H1 (cell line): Measurements from ENCODE around the gene DHRS4. TPM values are rescaled to one million over a fixed set of nuclear protein-coding genes. Genes with fewer than 3 reads are reported as not detected.
"Not testable (repeated sequence)": the region's sequence is repeated elsewhere in the genome, so short reads cannot be mapped to it uniquely, and the experiment has no call there.

Source experiments
- CTCF ChIA-PET: fragments of 300-600 bp; sonication (Branson Sonifier 250); formaldehyde crosslinking; loops from one replicate; lab custom pipeline; 2021; ENCODE audit not compliant: partially characterized antibody; lab: Charles Lee
- POLR2A ChIA-PET: fragments of 300-600 bp; sonication (Branson Sonifier 250); formaldehyde crosslinking; loops from one replicate; lab custom pipeline; 2021; ENCODE audit warnings: inconsistent platforms; ENCODE audit not compliant: partially characterized antibody; lab: Charles Lee
- DNase-seq, 2 experiments: peaks; one replicate each; pipeline versions ENCODE4 v3.0.0 to v3.0.0-alpha.2; 2010 to 2022; ENCODE audit warnings: low spot score in 2 of 2, low read depth in 1 of 2, mixed read lengths in 1 of 2
- FAIRE-seq: peaks from 2 replicates; lab custom pipeline; 2011; peaks lifted over from hg19 to GRCh38; lab: Jason Lieb, UNC
- H2AFZ ChIP-seq: 2 replicates; pipeline ENCODE4 v1.8.1; 2012; ENCODE audit warnings: low read length, inconsistent platforms
- H2AK5ac ChIP-seq: 2 replicates; pipeline ENCODE4 v1.6.1; 2013; ENCODE audit warnings: low read depth, low read length
- H2BK120ac ChIP-seq: replicated peaks from 2 replicates; pipeline ENCODE3; 2013; ENCODE audit warnings: low read depth, low read length, inconsistent platforms
- H2BK12ac ChIP-seq: 2 replicates; pipeline ENCODE4 v1.6.1; 2013; ENCODE audit warnings: low read depth, low read length
- H2BK15ac ChIP-seq: 2 replicates; pipeline ENCODE4 v1.6.1; 2013; ENCODE audit warnings: low read length
- H2BK20ac ChIP-seq: 2 replicates; pipeline ENCODE4 v1.6.1; 2013; ENCODE audit warnings: low read length
- H2BK5ac ChIP-seq: 2 replicates; pipeline ENCODE4 v1.6.1; 2013; ENCODE audit warnings: low read depth, low read length
- H3K14ac ChIP-seq: 2 replicates; pipeline ENCODE4 v1.6.1; 2013; ENCODE audit warnings: inconsistent platforms; ENCODE audit not compliant: insufficient read length
- H3K18ac ChIP-seq: 2 replicates; pipeline ENCODE4 v1.6.1; 2013; ENCODE audit warnings: low read length; ENCODE audit errors: extremely low read depth
- H3K23ac ChIP-seq: 2 replicates; pipeline ENCODE4 v1.6.1; 2013; ENCODE audit warnings: inconsistent platforms; ENCODE audit not compliant: insufficient read length
- H3K23me2 ChIP-seq: 2 replicates; pipeline ENCODE4 v1.6.1; 2013; ENCODE audit warnings: low read depth, low read length
- H3K27ac ChIP-seq: 2 replicates; pipeline ENCODE4 v1.6.1; 2011; ENCODE audit warnings: low read depth, low read length, inconsistent platforms
- H3K27me3 ChIP-seq, 4 experiments: replicated peaks in 1 of 4; 1 replicate in 1 of 4; 2 replicates in 3 of 4; pipeline versions ENCODE4 v1.6.1 to v1.8.1; 2011 to 2013; ENCODE audit warnings: low read length in 3 of 4, mild to moderate bottlenecking in 3 of 4, inconsistent platforms in 2 of 4, mixed read lengths in 2 of 4, moderate library complexity in 1 of 4; ENCODE audit not compliant: control insufficient read depth in 3 of 4, insufficient read depth in 3 of 4; ENCODE audit errors: extremely low read depth in 1 of 4
- H3K36me3 ChIP-seq, 4 experiments: 2 replicates each; pipeline versions ENCODE4 v1.6.1 to v1.8.1; 2011 to 2013; ENCODE audit warnings: mild to moderate bottlenecking in 4 of 4, low read length in 3 of 4, moderate library complexity in 2 of 4, control low read depth in 1 of 4, inconsistent platforms in 1 of 4; ENCODE audit not compliant: insufficient read depth in 4 of 4, control insufficient read depth in 2 of 4
- H3K4ac ChIP-seq: replicated peaks from 2 replicates; pipeline ENCODE3; 2013; ENCODE audit warnings: low read length, low read depth, mixed read lengths, inconsistent platforms; ENCODE audit not compliant: insufficient read length
- H3K4me1 ChIP-seq, 4 experiments: replicated peaks in 1 of 4; 1 replicate in 1 of 4; 2 replicates in 3 of 4; pipeline versions ENCODE4 v1.6.1 to v1.8.1; 2011 to 2013; ENCODE audit warnings: low read length in 3 of 4, inconsistent platforms in 2 of 4, mixed read lengths in 1 of 4; ENCODE audit not compliant: insufficient read depth in 4 of 4, control insufficient read depth in 3 of 4
- H3K4me2 ChIP-seq, 2 experiments: 2 replicates each; pipeline versions ENCODE4 v1.6.1 to v1.8.1; 2011 to 2013; ENCODE audit warnings: low read depth in 2 of 2, low read length in 2 of 2, control low read depth in 1 of 2, inconsistent platforms in 1 of 2, mild to moderate bottlenecking in 1 of 2; ENCODE audit not compliant: insufficient read depth in 1 of 2
- H3K4me3 ChIP-seq, 4 experiments: fragments of 200-600, 300-600 bp in 1 of 4; sonication (generic), shearing (Covaris generic), sonication (Bioruptor Twin) in 1 of 4; 2 replicates each; pipeline versions ENCODE4 v1.5.1 to v1.8.1; 2011 to 2016; ENCODE audit warnings: low read length in 4 of 4, low read depth in 3 of 4, control low read depth in 2 of 4, inconsistent platforms in 2 of 4, mild to moderate bottlenecking in 2 of 4, mixed read lengths in 1 of 4, moderate library complexity in 1 of 4; ENCODE audit not compliant: insufficient read depth in 2 of 4; ENCODE audit errors: extremely low read depth in 1 of 4
- H3K56ac ChIP-seq: replicated peaks from 2 replicates; pipeline ENCODE3; 2013; ENCODE audit warnings: low read depth, mild to moderate bottlenecking, mixed read lengths, low read length, inconsistent platforms; ENCODE audit not compliant: insufficient read length
- H3K79me1 ChIP-seq: 2 replicates; pipeline ENCODE4 v1.6.1; 2013; ENCODE audit warnings: low read depth, low read length, control low read depth
- H3K79me2 ChIP-seq, 2 experiments: 2 replicates each; pipeline versions ENCODE4 v1.6.1 to v1.8.1; 2012 to 2013; ENCODE audit warnings: low read length in 2 of 2, mild to moderate bottlenecking in 2 of 2, inconsistent platforms in 1 of 2; ENCODE audit not compliant: insufficient read depth in 2 of 2, control insufficient read depth in 1 of 2
- H3K9ac ChIP-seq, 4 experiments: replicated peaks in 1 of 4; 1 replicate in 1 of 4; 2 replicates in 3 of 4; pipeline versions ENCODE4 v1.6.1 to v1.8.1; 2011 to 2013; ENCODE audit warnings: low read depth in 3 of 4, low read length in 3 of 4, control low read depth in 2 of 4, mild to moderate bottlenecking in 2 of 4, moderate library complexity in 2 of 4, inconsistent platforms in 1 of 4; ENCODE audit errors: extremely low read depth in 1 of 4
- H3K9me3 ChIP-seq, 2 experiments: 2 replicates each; pipeline versions ENCODE4 v1.6.1 to v1.8.1; 2012 to 2013; ENCODE audit warnings: mild to moderate bottlenecking in 2 of 2, moderate library complexity in 2 of 2, control low read depth in 1 of 2, inconsistent platforms in 1 of 2, low read depth in 1 of 2, low read length in 1 of 2, mixed read lengths in 1 of 2; ENCODE audit not compliant: insufficient read depth in 2 of 2
- H4K20me1 ChIP-seq, 2 experiments: replicated peaks in 1 of 2; 2 replicates each; pipeline versions ENCODE3 to v1.8.1; 2011 to 2013; ENCODE audit warnings: inconsistent platforms in 2 of 2, low read length in 2 of 2, mild to moderate bottlenecking in 1 of 2; ENCODE audit not compliant: insufficient read depth in 2 of 2, control insufficient read depth in 1 of 2
- H4K5ac ChIP-seq: 2 replicates; pipeline ENCODE4 v1.6.1; 2013; ENCODE audit warnings: low read length, low read depth, mixed read lengths, inconsistent platforms; ENCODE audit not compliant: insufficient read length
- H4K8ac ChIP-seq: 2 replicates; pipeline ENCODE4 v1.8.0; 2013; ENCODE audit warnings: mild to moderate bottlenecking, moderate library complexity, low read length, inconsistent platforms; ENCODE audit not compliant: insufficient read depth; ENCODE audit errors: extremely low read depth
- H4K91ac ChIP-seq: replicated peaks from 2 replicates; pipeline ENCODE3; 2013; ENCODE audit warnings: low read length, mixed read lengths, inconsistent platforms; ENCODE audit not compliant: insufficient read length
- WGBS, 2 experiments: shearing (Covaris generic) in 1 of 2; methylation state at CpG; one replicate each; pipeline versions ENCODE4 v1.1.6 to v1.1.7; 2013 to 2015; ENCODE audit warnings: low lambda C conversion rate in 2 of 2, mixed read lengths in 2 of 2, inconsistent platforms in 1 of 2, low coverage in 1 of 2, missing lambda C conversion rate in 1 of 2; ENCODE audit not compliant: insufficient replicate concordance in 2 of 2, insufficient coverage in 1 of 2, insufficient read length in 1 of 2; ENCODE audit errors: extremely low coverage in 1 of 2, missing lambda C conversion rate in 1 of 2; 5-methylcytosine and 5-hydroxymethylcytosine counted together
- polyA plus RNA-seq, 7 experiments: library from polyadenylated mRNA; depleted of rRNA in 3 of 7; stranded (reverse) in 5 of 7; unstranded in 2 of 7; fragments of >200 nt in 5 of 7; fragments of 200-250 nt in 2 of 7; gene quantifications; 1 replicate in 5 of 7; 2 replicates in 1 of 7; 4 replicates in 1 of 7; pipeline versions ENCODE4 v1.2.1 to v1.2.3, GENCODE V29; 2011 to 2013; ENCODE audit warnings: missing spikeins in 2 of 7, mixed read lengths in 2 of 7
- total RNA-seq: library from RNA; stranded (reverse); fragmentation: NEBNext Ultra II Directional; extraction: Animal tissue kit (Norgen Biotek cat#: 25700); gene quantifications from 2 replicates; pipeline ENCODE4 v1.2.1, GENCODE V29; 2021

The DHRS4 gene
- total and polyA plus RNA-seq, 2 of the 8 experiments (the other 6 are each of a cell fraction or from before 2014, with no cell fraction given): 11.7 to 16.2 TPM

GRCh38 chr14:24001679-24002078 lies 48.1 kb downstream of the DHRS4 start:
- WGBS, 2 experiments: 86% methylated on average over 1 of the region's 2 CpGs; no CpG with 5 or more reads in 1 of the 2 experiments
- H3K23ac ChIP-seq, H3K9ac ChIP-seq, H2BK20ac ChIP-seq, H4K8ac ChIP-seq, H3K79me2 ChIP-seq, H4K5ac ChIP-seq, H3K27me3 ChIP-seq, H3K79me1 ChIP-seq, H2BK5ac ChIP-seq, H3K23me2 ChIP-seq, FAIRE-seq, H3K4me3 ChIP-seq, H3K9me3 ChIP-seq, H3K36me3 ChIP-seq, DNase-seq, H2AFZ ChIP-seq, CTCF ChIA-PET, H2BK120ac ChIP-seq, H2AK5ac ChIP-seq, H2BK15ac ChIP-seq, H4K91ac ChIP-seq, H2BK12ac ChIP-seq, H3K56ac ChIP-seq, H3K14ac ChIP-seq, POLR2A ChIA-PET, H3K27ac ChIP-seq, H4K20me1 ChIP-seq, H3K18ac ChIP-seq, H3K4ac ChIP-seq, H3K4me1 ChIP-seq, H3K4me2 ChIP-seq: not testable (repeated sequence)

DNA sequence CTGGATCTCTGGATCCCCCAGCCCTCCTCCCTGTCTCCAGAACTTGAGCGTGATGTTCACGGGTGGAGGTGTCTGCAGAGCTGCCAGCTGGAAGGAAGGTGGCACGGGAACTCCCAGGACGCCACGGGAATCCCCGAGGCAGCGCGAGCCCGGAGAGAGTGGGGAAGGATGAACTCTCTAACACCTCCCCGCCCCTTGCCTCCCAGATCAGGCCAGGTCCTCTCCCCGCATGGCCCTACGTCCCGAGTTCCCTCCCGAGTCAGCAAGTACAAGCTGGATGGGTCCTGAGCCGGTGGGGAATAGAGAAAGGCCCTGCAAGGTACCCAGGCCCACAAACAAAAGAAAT lies 52.9 kb downstream of the DHRS4 start:
- H3K14ac ChIP-seq, H3K27ac ChIP-seq, H3K9ac ChIP-seq, H3K4me1 ChIP-seq, H4K5ac ChIP-seq, H3K56ac ChIP-seq, H3K36me3 ChIP-seq, H2BK12ac ChIP-seq, H3K79me1 ChIP-seq, H2AFZ ChIP-seq, H3K18ac ChIP-seq, H3K79me2 ChIP-seq, H3K23ac ChIP-seq, H4K20me1 ChIP-seq, H4K91ac ChIP-seq, CTCF ChIA-PET, H3K9me3 ChIP-seq, H3K4ac ChIP-seq, H3K23me2 ChIP-seq, H2BK120ac ChIP-seq, H2BK15ac ChIP-seq, H3K27me3 ChIP-seq, DNase-seq, FAIRE-seq, H2AK5ac ChIP-seq, H4K8ac ChIP-seq, POLR2A ChIA-PET, H2BK5ac ChIP-seq, H2BK20ac ChIP-seq: not testable (repeated sequence)
- Histone ChIP-seq H3K4me2 (peak overlapping the region; percentile 56 to 62), H3K4me3 (peak overlapping the region in 2 of 4 experiments; percentile 36 to 55; a peak in 3 of 8 replicates)
- 27% methylated on average over 7 of the region's 15 CpGs; no CpG with 5 or more reads in 1 of the 2 experiments for WGBS, 2 experiments
